Activated T-cell treated with anti-CD3 and anti-CD28 coated beads, Interleukin-2, amount 50 U/mL, for 24 hours (primary cell): ENCODE data around the gene FAM120AOS.

Experiments
- DNase-seq: peaks from one replicate; pipeline ENCODE4 v3.0.0-alpha.2; 2020
- H3K27ac Mint-ChIP-seq: 2 replicates; pipeline ENCODE4 v1.8.0; 2020; ENCODE audit warnings: mild to moderate bottlenecking, mixed read lengths
- H3K27me3 Mint-ChIP-seq: 2 replicates; pipeline ENCODE4 v1.8.0; 2020; ENCODE audit warnings: mixed read lengths
- H3K36me3 Mint-ChIP-seq: 2 replicates; pipeline ENCODE4 v1.8.0; 2020; ENCODE audit warnings: low read depth, mixed read lengths
- H3K4me1 Mint-ChIP-seq: 2 replicates; pipeline ENCODE4 v1.8.0; 2020; ENCODE audit warnings: low read depth, mixed read lengths
- H3K4me3 Mint-ChIP-seq: 2 replicates; pipeline ENCODE4 v1.8.0; 2020; ENCODE audit warnings: mild to moderate bottlenecking, moderate library complexity, mixed read lengths
- H3K9me3 Mint-ChIP-seq: 2 replicates; pipeline ENCODE4 v1.8.0; 2020; ENCODE audit warnings: mixed read lengths

FAM120AOS gene

GRCh38 chr9:93453047-93453914 lies at the start of gene FAM120AOS:
Gene FAM120AOS (minus strand): TSS chr9:93453581. CDS start chr9:93452709, 872 bp downstream.
- Mint-ChIP-seq H3K4me1 (peaks cover 50% of the 10 kb centered on the region), H3K4me3 (peak within 1 kb of the TSS; percentile 86), H3K27me3 (no peaks in the 10 kb centered on the region), H3K36me3 (peaks cover 78% of the 10 kb centered on the region), H3K9me3 (no peaks in the 10 kb centered on the region), H3K27ac (peak within 1 kb of the TSS; percentile 92)
- DNase-seq = peak; percentile 83

GRCh38 chr9:93501406-93501805 lies 48.0 kb upstream of the FAM120AOS start:
- Mint-ChIP-seq H3K27ac (peak overlapping the region; percentile 75), H3K36me3 (peaks cover 97% of the 10 kb centered on the region), H3K27me3 (no peaks in the 10 kb centered on the region), H3K4me1 (peaks cover 59% of the 10 kb centered on the region), H3K9me3 (no peaks in the 10 kb centered on the region), H3K4me3 (peak overlapping the region; percentile 50)
- DNase-seq = no peak

GRCh38 chr9:93500571-93501298 lies 47.4 kb upstream of the FAM120AOS start:
- H3K4me3 Mint-ChIP-seq = peak overlapping the region; percentile 50
- no peak for DNase-seq
- H3K9me3 Mint-ChIP-seq = no peaks in the 10 kb centered on the region
- no peaks in the 10 kb centered on the region for H3K27me3 Mint-ChIP-seq
- peak overlapping the region; percentile 75 for H3K27ac Mint-ChIP-seq
- H3K4me1 Mint-ChIP-seq = peaks cover 55% of the 10 kb centered on the region
- peaks cover 97% of the 10 kb centered on the region for H3K36me3 Mint-ChIP-seq

- no peak overlapping the region for H3K4me3 Mint-ChIP-seq
- H3K9me3 Mint-ChIP-seq = no peaks in the 10 kb centered on the region
- H3K27me3 Mint-ChIP-seq = no peaks in the 10 kb centered on the region
- H3K27ac Mint-ChIP-seq = no peak overlapping the region
- peaks cover 34% of the 10 kb centered on the region for H3K4me1 Mint-ChIP-seq
- DNase-seq = no peak
- peaks cover 92% of the 10 kb centered on the region for H3K36me3 Mint-ChIP-seq
Observed at GRCh38 chr9:93496285-93496684, 42.9 kb upstream of the FAM120AOS start.

DNA sequence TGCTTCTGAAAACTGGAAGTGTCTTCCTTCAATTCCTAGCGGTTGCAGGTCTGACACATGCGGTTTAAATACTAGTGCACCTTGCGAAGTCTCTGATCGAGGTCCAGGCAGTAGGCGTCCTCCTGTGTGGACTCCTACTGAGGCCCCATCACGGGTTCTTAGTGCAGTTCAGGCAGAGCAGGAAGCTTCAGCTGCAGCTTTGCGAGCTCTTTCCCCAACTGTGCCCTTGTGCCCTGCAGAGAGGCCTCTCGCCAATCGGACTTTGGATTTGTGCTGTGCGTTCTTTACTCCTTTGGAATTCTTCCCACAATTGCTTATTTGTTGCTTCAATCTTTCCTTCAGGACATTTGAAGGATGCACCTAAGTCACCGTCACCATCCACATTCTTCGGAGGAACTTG lies 40.6 kb upstream of the FAM120AOS start:
- H3K27ac Mint-ChIP-seq = no peak overlapping the region
- no peak for DNase-seq
- no peak overlapping the region for H3K4me3 Mint-ChIP-seq
- no peaks in the 10 kb centered on the region for H3K9me3 Mint-ChIP-seq
- no peaks in the 10 kb centered on the region for H3K27me3 Mint-ChIP-seq
- peaks cover 27% of the 10 kb centered on the region for H3K4me1 Mint-ChIP-seq
- peaks cover 92% of the 10 kb centered on the region for H3K36me3 Mint-ChIP-seq

GRCh38 chr9:93492327-93492726 lies 38.9 kb upstream of the FAM120AOS start:
- Mint-ChIP-seq H3K4me1 (peaks cover 37% of the 10 kb centered on the region), H3K36me3 (peaks cover 92% of the 10 kb centered on the region)

DNA sequence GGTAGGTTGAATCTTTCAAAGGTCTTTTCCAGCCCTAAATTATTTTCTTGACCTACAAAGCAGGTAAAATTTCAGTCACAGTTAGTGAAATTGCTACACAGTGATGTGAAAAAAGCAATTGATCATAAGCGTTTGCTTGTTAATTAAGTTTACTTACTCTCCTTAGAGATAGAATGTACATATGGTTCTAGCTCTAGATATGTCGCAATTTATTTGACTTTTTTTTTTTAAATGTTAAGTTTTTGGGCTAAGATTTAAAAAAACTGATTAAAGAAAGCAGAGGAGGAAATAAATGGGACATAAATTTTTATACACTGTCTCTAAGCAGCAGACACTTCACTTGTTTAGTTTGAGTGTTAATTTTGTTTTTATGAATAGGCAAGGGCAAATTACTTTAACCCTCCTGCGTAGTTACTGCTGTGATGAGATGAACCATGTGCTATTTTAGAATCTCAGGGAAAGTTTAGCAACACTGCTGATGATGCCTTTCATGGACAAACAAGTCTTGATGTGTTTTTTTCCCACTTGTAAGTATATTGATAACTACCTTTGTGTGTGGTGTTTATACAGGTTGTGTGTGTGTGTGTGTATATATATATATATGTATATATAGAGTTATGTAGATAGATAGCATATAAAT lies 38.3 kb upstream of the FAM120AOS start:
- peaks cover 91% of the 10 kb centered on the region for H3K36me3 Mint-ChIP-seq
- H3K27ac Mint-ChIP-seq = no peak overlapping the region
- H3K4me3 Mint-ChIP-seq = no peak overlapping the region
- H3K27me3 Mint-ChIP-seq = no peaks in the 10 kb centered on the region
- no peak for DNase-seq
- H3K4me1 Mint-ChIP-seq = peaks cover 40% of the 10 kb centered on the region
- H3K9me3 Mint-ChIP-seq = no peaks in the 10 kb centered on the region

More at GRCh38 chr9:93492327-93492726, 38.9 kb upstream of the FAM120AOS start:
- DNase-seq = no peak
- H3K27ac Mint-ChIP-seq = no peak overlapping the region
- no peaks in the 10 kb centered on the region for H3K9me3 Mint-ChIP-seq
- H3K4me3 Mint-ChIP-seq = no peak overlapping the region
- no peaks in the 10 kb centered on the region for H3K27me3 Mint-ChIP-seq

- H3K27ac Mint-ChIP-seq = no peak overlapping the region
- H3K4me1 Mint-ChIP-seq = peaks cover 48% of the 10 kb centered on the region
- H3K36me3 Mint-ChIP-seq = peaks cover 86% of the 10 kb centered on the region
- H3K9me3 Mint-ChIP-seq = no peaks in the 10 kb centered on the region
- DNase-seq = no peak
- no peaks in the 10 kb centered on the region for H3K27me3 Mint-ChIP-seq
- no peak overlapping the region for H3K4me3 Mint-ChIP-seq
Observed at GRCh38 chr9:93488244-93488643, 34.9 kb upstream of the FAM120AOS start.

DNA sequence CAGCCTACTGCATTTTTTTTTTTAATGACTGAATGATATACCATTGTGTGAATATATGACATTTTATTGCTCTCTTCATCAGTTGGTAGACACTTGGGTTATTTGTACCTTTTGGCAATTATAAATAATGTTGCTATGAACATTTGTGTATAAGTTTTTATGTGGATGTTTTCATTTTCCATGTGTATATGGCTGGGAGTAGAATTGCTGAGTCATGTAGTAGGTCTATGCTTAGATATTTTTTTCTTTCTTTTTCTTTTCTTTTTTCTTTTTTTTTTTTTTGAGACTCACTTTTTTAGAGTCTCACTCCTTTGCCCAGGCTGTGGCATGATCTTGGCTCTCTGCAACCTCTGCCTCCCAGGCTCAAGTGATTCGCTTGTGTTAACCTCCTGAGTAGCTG lies 32.9 kb upstream of the FAM120AOS start:
- Mint-ChIP-seq H3K27me3 (no peaks in the 10 kb centered on the region), H3K9me3 (no peaks in the 10 kb centered on the region), H3K36me3 (peaks cover 92% of the 10 kb centered on the region), H3K27ac (peak overlapping the region; percentile 77), H3K4me1 (peaks cover 53% of the 10 kb centered on the region), H3K4me3 (no peak overlapping the region)
- DNase-seq = no peak

GRCh38 chr9:93483497-93483896 lies 30.1 kb upstream of the FAM120AOS start:
- H3K27ac Mint-ChIP-seq = no peak overlapping the region
- no peak for DNase-seq
- no peaks in the 10 kb centered on the region for H3K9me3 Mint-ChIP-seq
- no peaks in the 10 kb centered on the region for H3K27me3 Mint-ChIP-seq
- H3K36me3 Mint-ChIP-seq = peaks cover 90% of the 10 kb centered on the region
- H3K4me1 Mint-ChIP-seq = peaks cover 49% of the 10 kb centered on the region
- H3K4me3 Mint-ChIP-seq = no peak overlapping the region

GRCh38 chr9:93480728-93481324 lies 27.4 kb upstream of the FAM120AOS start:
- H3K9me3 Mint-ChIP-seq = no peaks in the 10 kb centered on the region
- H3K27me3 Mint-ChIP-seq = no peaks in the 10 kb centered on the region
- peaks cover 88% of the 10 kb centered on the region for H3K36me3 Mint-ChIP-seq
- H3K4me3 Mint-ChIP-seq = no peak overlapping the region
- H3K4me1 Mint-ChIP-seq = peaks cover 48% of the 10 kb centered on the region
- no peak for DNase-seq
- peak overlapping the region; percentile 2 for H3K27ac Mint-ChIP-seq

DNA sequence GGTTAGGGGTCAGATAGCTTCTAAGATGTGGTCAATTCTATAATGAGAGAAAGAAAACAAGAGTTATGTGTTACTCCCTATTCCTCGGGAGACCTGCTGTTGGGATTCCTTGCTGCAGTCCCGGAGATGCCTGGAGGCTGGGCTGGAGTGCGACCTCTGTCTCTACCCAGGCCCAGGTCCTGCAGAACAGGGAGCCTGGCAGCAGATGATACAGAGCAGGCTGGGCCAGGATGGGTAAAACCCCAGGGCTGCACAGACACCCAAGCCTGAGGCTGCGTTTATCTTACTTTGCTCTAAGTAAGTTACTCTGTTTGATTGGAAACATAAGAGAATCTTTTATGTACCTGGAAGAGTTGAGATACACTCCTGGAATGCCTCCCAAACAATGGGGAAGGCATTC lies 26.9 kb upstream of the FAM120AOS start:
- H3K9me3 Mint-ChIP-seq = no peaks in the 10 kb centered on the region
- H3K27ac Mint-ChIP-seq = no peak overlapping the region
- H3K27me3 Mint-ChIP-seq = no peaks in the 10 kb centered on the region
- no peak for DNase-seq
- H3K4me1 Mint-ChIP-seq = peaks cover 50% of the 10 kb centered on the region
- peaks cover 88% of the 10 kb centered on the region for H3K36me3 Mint-ChIP-seq
- no peak overlapping the region for H3K4me3 Mint-ChIP-seq

GRCh38 chr9:93479726-93480125 lies 26.3 kb upstream of the FAM120AOS start:
- Mint-ChIP-seq H3K27ac (no peak overlapping the region), H3K27me3 (no peaks in the 10 kb centered on the region), H3K4me3 (no peak overlapping the region), H3K4me1 (peaks cover 51% of the 10 kb centered on the region), H3K9me3 (no peaks in the 10 kb centered on the region), H3K36me3 (peaks cover 88% of the 10 kb centered on the region)
- no peak for DNase-seq

DNA sequence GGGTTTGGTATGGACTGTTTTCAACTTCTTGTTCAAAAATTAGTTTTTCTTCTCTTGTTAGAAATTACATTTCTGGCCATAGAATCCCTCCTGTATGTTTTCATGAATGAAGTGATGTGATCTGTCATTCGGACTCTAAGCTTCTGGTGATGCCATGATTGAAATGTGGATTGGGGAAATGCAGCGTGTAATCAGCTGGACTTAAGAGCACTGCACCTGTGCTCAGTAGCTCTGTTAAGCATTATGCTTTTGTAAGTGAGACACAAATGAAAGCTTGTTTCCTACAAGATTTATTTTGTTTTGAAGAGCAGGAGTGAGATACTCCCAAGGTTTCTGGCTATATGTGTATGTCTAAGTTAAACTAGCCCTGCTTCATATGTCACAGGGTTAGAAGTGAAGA lies 24.0 kb upstream of the FAM120AOS start:
- H3K4me1 Mint-ChIP-seq = peaks cover 48% of the 10 kb centered on the region
- H3K36me3 Mint-ChIP-seq = peaks cover 91% of the 10 kb centered on the region
- H3K4me3 Mint-ChIP-seq = no peak overlapping the region
- no peak for DNase-seq
- peak overlapping the region; percentile 9 for H3K27ac Mint-ChIP-seq
- no peaks in the 10 kb centered on the region for H3K27me3 Mint-ChIP-seq
- no peaks in the 10 kb centered on the region for H3K9me3 Mint-ChIP-seq
